PC-3 (cell line): ENCODE measurements around the gene PSKH1. TPM values are rescaled to one million over a fixed set of nuclear protein-coding genes. Genes with fewer than 3 reads are reported as not detected.
A peak's percentile ranks its signal among the peaks of the same experiment; 100 is the strongest.

Source experiments
- ATAC-seq: fragments of 200-7000 bp; cut with Tn5 transposase; 2 replicates; pipeline ENCODE4 v1.9.1; 2020; ENCODE audit warnings: mild to moderate bottlenecking, moderate library complexity
- BruUV-seq: library from RNA; stranded (reverse); fragments of 400-500 nt; replicated peaks from 2 replicates; lab custom pipeline; 2021; lab: Mats Ljungman, UMichigan
- CTCF ChIA-PET: fragments of 300-600 bp; sonication (Branson Sonifier 250); formaldehyde crosslinking; loops from one replicate; lab custom pipeline; 2022; ENCODE audit warnings: antibody characterized with exemption; lab: Charles Lee
- POLR2A ChIA-PET: fragments of 300-600 bp; sonication (Branson Sonifier 250); formaldehyde crosslinking; loops from one replicate; lab custom pipeline; 2022; ENCODE audit warnings: antibody characterized with exemption; ENCODE audit not compliant: unreplicated experiment; lab: Charles Lee
- DNase-seq: peaks from one replicate; pipeline ENCODE4 v3.0.0-alpha.2; 2015
- H2AFZ ChIP-seq: fragments of 300-600 bp; sonication (generic); 2 replicates; pipeline ENCODE4 v1.6.0; 2016; ENCODE audit warnings: antibody characterized with exemption, low read length
- H3F3A ChIP-seq: fragments of 300-600 bp; sonication (generic); one replicate; pipeline ENCODE4 v1.6.0; 2017; ENCODE audit warnings: antibody characterized with exemption, low read length, control low read depth, mild to moderate bottlenecking; ENCODE audit not compliant: unreplicated experiment
- H3K27ac ChIP-seq: fragments of 300-600 bp; sonication (generic); 2 replicates; pipeline ENCODE4 v1.5.1; 2016; ENCODE audit warnings: mild to moderate bottlenecking, low read length
- H3K27me3 ChIP-seq: fragments of 300-600 bp; sonication (generic); 2 replicates; pipeline ENCODE4 v1.6.1; 2016; ENCODE audit warnings: low read length, mixed read lengths
- H3K36me3 ChIP-seq: fragments of 300-600 bp; sonication (generic); 2 replicates; pipeline ENCODE4 v1.6.1; 2016; ENCODE audit warnings: low read depth, mixed run types, low read length, mixed read lengths
- H3K4me1 ChIP-seq: fragments of 300-600 bp; sonication (generic); 2 replicates; pipeline ENCODE4 v1.5.1; 2016; ENCODE audit warnings: low read length; ENCODE audit not compliant: insufficient read depth
- H3K4me2 ChIP-seq: fragments of 300-600 bp; sonication (generic); 2 replicates; pipeline ENCODE4 v1.6.0; 2016; ENCODE audit warnings: low read length
- H3K4me3 ChIP-seq: fragments of 300-600 bp; sonication (generic); 2 replicates; pipeline ENCODE4 v1.5.1; 2016; ENCODE audit warnings: mild to moderate bottlenecking, low read length, mixed read lengths
- H3K79me2 ChIP-seq: fragments of 300-600 bp; sonication (generic); 2 replicates; pipeline ENCODE4 v1.6.1; 2017; ENCODE audit warnings: low read length, mixed read lengths
- H3K9ac ChIP-seq: fragments of 300-600 bp; sonication (generic); 2 replicates; pipeline ENCODE4 v1.6.0; 2016; ENCODE audit warnings: mild to moderate bottlenecking, low read length
- H3K9me2 ChIP-seq: fragments of 300-600 bp; sonication (generic); replicated peaks from 2 replicates; pipeline ENCODE4 v1.6.1; 2016; ENCODE audit warnings: mixed run types, low read length, mixed read lengths
- H3K9me3 ChIP-seq: fragments of 300-600 bp; sonication (generic); 2 replicates; pipeline ENCODE4 v1.6.1; 2016; ENCODE audit warnings: low read length, mixed read lengths
- H4K20me1 ChIP-seq: fragments of 300-600 bp; sonication (generic); 2 replicates; pipeline ENCODE4 v1.6.1; 2016; ENCODE audit warnings: low read length, mixed read lengths
- CTCF ChIP-seq: fragments of 300-600 bp; sonication (generic); conservative IDR thresholded peaks from 2 replicates; pipeline ENCODE4 v1.5.1; 2017; ENCODE audit warnings: antibody characterized with exemption, low read depth, mild to moderate bottlenecking, low read length
- EZH2 ChIP-seq: fragments of 300-600 bp; sonication (generic); IDR thresholded peaks from one replicate; pipeline ENCODE4 v1.6.1; 2017; ENCODE audit warnings: antibody characterized with exemption, mild to moderate bottlenecking, low read length; ENCODE audit not compliant: unreplicated experiment
- EZH2phosphoT487 ChIP-seq: fragments of 300-600 bp; sonication (generic); IDR thresholded peaks from 2 replicates; pipeline ENCODE4 v1.6.1; 2018; ENCODE audit warnings: mild to moderate bottlenecking, antibody characterized with exemption, low read length, borderline replicate concordance
- intact Hi-C: fragments of 100-400 bp; cut with micrococcal nuclease; formaldehyde crosslinking; loops from 2 replicates; pipeline ENCODE4 v1.9.0; 2023
- total RNA-seq: library from RNA; depleted of rRNA; stranded (reverse); fragments of >200 nt; gene quantifications from 2 replicates; pipeline ENCODE4 v1.2.3, GENCODE V29; 2014

The PSKH1 gene
- total RNA-seq, 1 experiment from 2014 or later, result 6.6 TPM

- no peak for ATAC-seq
- H3F3A ChIP-seq, result no peaks in the 10 kb centered on the region
- BruUV-seq, result no TSS peak
- no peak overlapping the region for H2AFZ ChIP-seq
- H3K9me3 ChIP-seq, result no peaks in the 10 kb centered on the region
- CTCF ChIA-PET, result interaction anchor here (1.2 kb wide), 1 partner anchor 40 kb away, joined by 4 read pairs; the partner anchor contains the start of gene NRN1L
- POLR2A ChIA-PET, result no interaction called here
- H3K36me3 ChIP-seq, result no peaks in the 10 kb centered on the region
- DNase-seq, result no peak
- H3K4me2 ChIP-seq, result no peak overlapping the region
- H3K4me1 ChIP-seq, result peaks cover 18% of the 10 kb centered on the region
- TF ChIP-seq EZH2 (no peak), EZH2phosphoT487 (no peak)
- intact Hi-C loops, result no loop called here
- H3K4me3 ChIP-seq, result no peak overlapping the region
- 0 out of 2 replicates have a peak, but pooled peaks cover 3% of the 10 kb centered on the region for H3K79me2 ChIP-seq
- no peaks in the 10 kb centered on the region for H3K27me3 ChIP-seq
- H3K9me2 ChIP-seq, result no peaks in the 10 kb centered on the region
- no peaks in the 10 kb centered on the region for H4K20me1 ChIP-seq
- H3K27ac ChIP-seq, result no peak overlapping the region
- H3K9ac ChIP-seq, result no peak overlapping the region
These were observed 31.3 kb downstream of the PSKH1 start for GRCh38 chr16:67924140-67924906.

GRCh38 chr16:67926181-67926750, 33.2 kb downstream of the PSKH1 start:
- no peak overlapping the region for H3K4me3 ChIP-seq
- H3K27me3 ChIP-seq, result no peaks in the 10 kb centered on the region
- peak overlapping the region; percentile 47 for H3K4me2 ChIP-seq
- intact Hi-C loops, result loop anchor here (5.0 kb wide), 1 partner anchor 84 kb away; the partner anchor contains the start of gene THAP11
- TF ChIP-seq EZH2 (no peak), EZH2phosphoT487 (no peak), CTCF (no peak; the same call in 1 of the 2 replicates)
- DNase-seq (peak; percentile 73), ATAC-seq (peak; percentile 92)
- BruUV-seq, result no TSS peak
- H2AFZ ChIP-seq, result no peak overlapping the region
- no peaks in the 10 kb centered on the region for H3K9me2 ChIP-seq
- ChIA-PET CTCF (interaction anchor here (0.7 to 1.3 kb wide), 2 partner anchors 10 to 42 kb away, joined by 5 to 7 read pairs; partner anchors contain the start of gene PSMB10), POLR2A (interaction anchor here (0.6 kb wide), 1 partner anchor 97 kb away, joined by 3 read pairs; the partner anchor contains the start of genes DDX28 and DUS2)
- peak overlapping the region; percentile 77 for H3K27ac ChIP-seq
- no peaks in the 10 kb centered on the region for H4K20me1 ChIP-seq
- H3K9me3 ChIP-seq, result no peaks in the 10 kb centered on the region
- H3K4me1 ChIP-seq, result peaks cover 18% of the 10 kb centered on the region
- H3K36me3 ChIP-seq, result no peaks in the 10 kb centered on the region
- H3K79me2 ChIP-seq, result no peaks in the 10 kb centered on the region
- H3K9ac ChIP-seq, result 0 out of 2 replicates have a peak overlapping the region, but pooled peaks have one; percentile 15
- no peaks in the 10 kb centered on the region for H3F3A ChIP-seq

GRCh38 chr16:67927131-67927941, 34.3 kb downstream of the PSKH1 start:
- H4K20me1 ChIP-seq, result no peaks in the 10 kb centered on the region
- H2AFZ ChIP-seq, result no peak overlapping the region
- H3K9me2 ChIP-seq, result no peaks in the 10 kb centered on the region
- intact Hi-C loops, result loop anchor here (5.0 kb wide), 1 partner anchor 85 kb away; the partner anchor contains the start of gene THAP11
- no TSS peak for BruUV-seq
- peak overlapping the region; percentile 77 for H3K27ac ChIP-seq
- peaks cover 18% of the 10 kb centered on the region for H3K4me1 ChIP-seq
- no peaks in the 10 kb centered on the region for H3F3A ChIP-seq
- H3K27me3 ChIP-seq, result no peaks in the 10 kb centered on the region
- no peaks in the 10 kb centered on the region for H3K9me3 ChIP-seq
- ChIA-PET CTCF (no interaction called here), POLR2A (no interaction called here)
- TF ChIP-seq CTCF (no peak), EZH2phosphoT487 (no peak), EZH2 (no peak)
- ATAC-seq, result no peak
- no peak overlapping the region for H3K9ac ChIP-seq
- DNase-seq, result no peak
- H3K4me2 ChIP-seq, result no peak overlapping the region
- H3K36me3 ChIP-seq, result no peaks in the 10 kb centered on the region
- H3K79me2 ChIP-seq, result no peaks in the 10 kb centered on the region
- H3K4me3 ChIP-seq, result no peak overlapping the region
